K562 (cell line): Measurements from ENCODE around the gene LCE1A. TPM values are rescaled to one million over a fixed set of nuclear protein-coding genes. Genes with fewer than 3 reads are reported as not detected.

Experiments used
- ATAC-seq: fragments of 200-7000 bp; cut with Tn5 transposase; 3 replicates; pipeline ENCODE4 v1.9.1; 2020; ENCODE audit warnings: moderate library complexity
- BruUV-seq: library from RNA; stranded (reverse); fragments of 400-500 nt; replicated peaks from 2 replicates; lab custom pipeline; 2021; lab: Mats Ljungman, UMichigan
- CTCF ChIA-PET: fragments of 300-600 bp; formaldehyde crosslinking; extraction: SDS; loops from one replicate; lab custom pipeline; 2021; ENCODE audit warnings: low intra/inter-chr PET ratio; lab: Yijun Ruan, JAX
- POLR2A ChIA-PET: fragments of 300-600, 350-650 bp; sonication (Branson Sonifier 250); formaldehyde crosslinking; extraction: SDS; loops from one replicate; lab custom pipeline; 2021; ENCODE audit warnings: antibody characterized with exemption, inconsistent platforms; lab: Yijun Ruan, JAX
- DNase-seq, 4 experiments: peaks; one replicate each; pipeline versions ENCODE4 v3.0.0 to v3.0.0-alpha.2; 2011 to 2018; ENCODE audit warnings: low spot score in 3 of 4, mixed read lengths in 3 of 4; ENCODE audit errors: extremely low read depth in 1 of 4
- FAIRE-seq: peaks from 2 replicates; lab custom pipeline; 2011; peaks lifted over from hg19 to GRCh38; lab: Jason Lieb, UNC
- H2AFZ ChIP-seq: 2 replicates; pipeline ENCODE4 v1.6.0; 2011; ENCODE audit warnings: low read depth, low read length, control low read depth, inconsistent platforms
- H3K27ac ChIP-seq: fragments of 200-600 bp; 3 replicates; pipeline ENCODE4 v1.8.0; 2011; ENCODE audit warnings: low read depth, mild to moderate bottlenecking, control low read depth, inconsistent platforms, low read length, moderate library complexity, mixed read lengths; ENCODE audit errors: extremely low read depth
- H3K27me3 ChIP-seq, 2 experiments: fragments of 300-600 bp in 1 of 2; 2 replicates in 1 of 2; 3 replicates in 1 of 2; pipeline versions ENCODE4 v1.6.0 to v1.8.0; 2011; ENCODE audit warnings: inconsistent platforms in 2 of 2, low read length in 2 of 2, mild to moderate bottlenecking in 1 of 2, mixed read lengths in 1 of 2, moderate library complexity in 1 of 2; ENCODE audit not compliant: control insufficient read depth in 2 of 2, insufficient read depth in 2 of 2
- H3K36me3 ChIP-seq: fragments of 300-600 bp; 3 replicates; pipeline ENCODE4 v1.8.0; 2011; ENCODE audit warnings: mild to moderate bottlenecking, low read length, inconsistent platforms; ENCODE audit not compliant: control insufficient read depth, insufficient read depth
- H3K4me1 ChIP-seq, 2 experiments: fragments of 200-600 bp in 1 of 2; replicated peaks in 1 of 2; 2 replicates in 1 of 2; 3 replicates in 1 of 2; pipeline versions ENCODE4 v1.5.1 to v1.8.0; 2011; ENCODE audit warnings: inconsistent platforms in 2 of 2, low read length in 2 of 2, mild to moderate bottlenecking in 1 of 2, mixed read lengths in 1 of 2, moderate library complexity in 1 of 2; ENCODE audit not compliant: control insufficient read depth in 2 of 2, insufficient read depth in 2 of 2
- H3K4me2 ChIP-seq: 2 replicates; pipeline ENCODE4 v1.6.1; 2011; ENCODE audit warnings: low read length, control low read depth, inconsistent platforms, mixed read lengths; ENCODE audit not compliant: insufficient read depth
- H3K4me3 ChIP-seq: fragments of 200-600 bp; sonication (generic), shearing (Covaris generic); 2 replicates; pipeline ENCODE4 v1.5.1; 2016; ENCODE audit warnings: control low read depth, inconsistent platforms
- H3K79me2 ChIP-seq: fragments of 200-600 bp; 3 replicates; pipeline ENCODE4 v1.8.0; 2011; ENCODE audit warnings: low read length, inconsistent platforms; ENCODE audit not compliant: control insufficient read depth, insufficient read depth
- H3K9ac ChIP-seq, 2 experiments: 2 replicates each; pipeline versions ENCODE4 v1.6.0 to v1.6.1; 2011; ENCODE audit warnings: low read depth in 2 of 2, low read length in 2 of 2, control low read depth in 1 of 2, inconsistent platforms in 1 of 2, mild to moderate bottlenecking in 1 of 2, mixed read lengths in 1 of 2; ENCODE audit not compliant: insufficient read depth in 1 of 2
- H3K9me1 ChIP-seq: one replicate; pipeline ENCODE4 v1.6.0; 2011; ENCODE audit warnings: inconsistent platforms, mild to moderate bottlenecking, low read length, moderate library complexity; ENCODE audit not compliant: control insufficient read depth, insufficient read depth
- H3K9me3 ChIP-seq: replicated peaks from 2 replicates; pipeline ENCODE4 v1.5.1; 2011; ENCODE audit warnings: low read depth, low read length, inconsistent platforms; ENCODE audit not compliant: control insufficient read depth, insufficient read depth
- H4K20me1 ChIP-seq: replicated peaks from 2 replicates; pipeline ENCODE4 v1.6.1; 2011; ENCODE audit warnings: low read length, inconsistent platforms, mixed read lengths; ENCODE audit not compliant: control insufficient read depth, insufficient read depth
- BACH1 ChIP-seq: fragments of 200-800 bp; sonication (Bioruptor generic); IDR thresholded peaks from 2 replicates; pipeline ENCODE4 v1.6.1; 2016; ENCODE audit warnings: missing genetic modification characterization, missing compliant biosample characterization
- BCOR ChIP-seq: fragments of 450-650 bp; IDR thresholded peaks from 2 replicates; pipeline ENCODE4 v1.6.1; 2016
- CTCFL ChIP-seq: IDR thresholded peaks from 2 replicates; pipeline ENCODE4 v1.6.1; 2011; ENCODE audit warnings: borderline replicate concordance, low read depth, mild to moderate bottlenecking, moderate library complexity, low read length; ENCODE audit not compliant: insufficient read depth, poor library complexity, severe bottlenecking
- DACH1 ChIP-seq: fragments of 450-650 bp; IDR thresholded peaks from 2 replicates; pipeline ENCODE4 v1.6.1; 2018; ENCODE audit not compliant: partially characterized antibody
- ERF ChIP-seq: fragments of 450-650 bp; formaldehyde crosslinking; IDR thresholded peaks from 2 replicates; pipeline ENCODE4 v1.4.0; 2020; ENCODE audit warnings: mild to moderate bottlenecking, mixed read lengths
- ETS2 ChIP-seq: IDR thresholded peaks from 2 replicates; pipeline ENCODE4 v1.6.1; 2016; ENCODE audit warnings: borderline replicate concordance, missing genetic modification characterization, mild to moderate bottlenecking, moderate library complexity, missing compliant biosample characterization; ENCODE audit not compliant: poor library complexity, severe bottlenecking
- GTF2B ChIP-seq: IDR thresholded peaks from 2 replicates; pipeline ENCODE4 v1.6.1; 2011; ENCODE audit not compliant: insufficient read length; ENCODE audit errors: extremely low read depth
- HDAC1 ChIP-seq, 2 experiments: fragments of 450-650 bp; IDR thresholded peaks; 2 replicates each; pipeline ENCODE4 v1.6.1; 2016 to 2017; ENCODE audit warnings: inconsistent platforms in 1 of 2, mild to moderate bottlenecking in 1 of 2, moderate library complexity in 1 of 2
- SMAD2 ChIP-seq: fragments of 150-350 bp; IDR thresholded peaks from 2 replicates; pipeline ENCODE4 v1.6.1; 2014; ENCODE audit warnings: low read depth, mild to moderate bottlenecking, low read length
- THRA ChIP-seq: fragments of 450-650 bp; IDR thresholded peaks from 2 replicates; pipeline ENCODE4 v1.6.1; 2017; ENCODE audit warnings: mild to moderate bottlenecking, moderate library complexity
- XRCC3 ChIP-seq: fragments of 450-650 bp; IDR thresholded peaks from 2 replicates; pipeline ENCODE4 v1.6.1; 2017; ENCODE audit warnings: mild to moderate bottlenecking, moderate library complexity
- ZNF140 ChIP-seq: fragments of 250-450 bp; sonication (Bioruptor Pico); IDR thresholded peaks from 2 replicates; pipeline ENCODE4 v1.8.0; 2021; ENCODE audit warnings: moderate library complexity, mild to moderate bottlenecking, inconsistent platforms
- ZNF518B ChIP-seq: fragments of 250-450 bp; sonication (Bioruptor Pico); IDR thresholded peaks from 2 replicates; pipeline ENCODE4 v1.5.0; 2021; ENCODE audit warnings: mild to moderate bottlenecking, moderate library complexity
- WGBS: fragments of 100-300 bp; shearing (Covaris generic); methylation state at CpG from one replicate; pipeline ENCODE4 v1.1.6; 2016; ENCODE audit warnings: low coverage, mixed read lengths; ENCODE audit not compliant: insufficient coverage; ENCODE audit errors: missing lambda C conversion rate; 5-methylcytosine and 5-hydroxymethylcytosine counted together
- in situ Hi-C: fragments of 300-500 bp; cut with MboI; formaldehyde crosslinking; loops from 4 replicates; pipeline ENCODE4 v1.15.0; 2018; ENCODE audit warnings: inconsistent platforms, mixed read lengths
- intact Hi-C: fragments of 100-400 bp; cut with micrococcal nuclease; formaldehyde crosslinking; loops from 2 replicates; pipeline ENCODE4 v1.14.2; 2022
- polyA plus RNA-seq, 8 experiments: library from polyadenylated mRNA; depleted of rRNA in 4 of 8; stranded (reverse) in 5 of 8; unstranded in 3 of 8; fragments of >200 nt; fragmentation: Nextera tagmentation in 2 of 8; fragmentation: Illumina TruSeq in 1 of 8; extraction: Ambion mirVana in 2 of 8; extraction: Trizol in 1 of 8; gene quantifications; 2 replicates each; pipeline versions ENCODE4 v1.2.1 to v1.2.3, GENCODE V29; 2011 to 2014; ENCODE audit warnings: inconsistent platforms in 1 of 8, missing spikeins in 1 of 8
- total RNA-seq, 7 experiments: library from RNA; depleted of rRNA in 6 of 7; stranded (reverse); fragments of >200 nt in 6 of 7; fragmentation: Illumina TruSeq in 2 of 7; extraction: Trizol in 2 of 7; gene quantifications; 2 replicates each; pipeline versions ENCODE4 v1.2.1 to v1.2.3, GENCODE V29; 2011 to 2021; ENCODE audit warnings: low replicate concordance in 1 of 7

LCE1A gene
- total and polyA plus RNA-seq, 9 of the 15 experiments (the other 6 are each of a cell fraction or from before 2014, with no cell fraction given), result not detected

DNA sequence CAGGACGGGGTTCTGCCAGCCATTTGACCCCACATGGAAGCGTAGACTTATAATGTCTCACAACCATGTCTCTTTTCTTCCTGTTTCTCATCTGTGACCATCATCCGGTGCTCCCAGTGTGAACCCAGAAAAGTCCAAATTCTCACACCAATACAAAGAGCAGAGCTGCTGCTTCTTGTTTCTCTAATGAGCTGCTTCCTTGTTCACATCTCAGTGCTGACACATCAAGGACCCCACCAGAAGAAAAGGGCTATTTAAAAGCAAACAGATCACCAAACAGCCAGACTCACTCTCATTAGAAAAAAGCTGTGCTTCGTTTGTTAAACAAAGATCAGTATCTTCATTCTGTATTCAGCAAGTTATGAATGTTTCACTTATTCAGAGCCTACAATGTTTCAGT lies 31.6 kb upstream of the LCE1A start (continued):
- TF ChIP-seq ZNF518B (CRISPR knock-in tag) (no peak), ERF (CRISPR knock-in tag) (no peak), BACH1 (no peak), BCOR (no peak)

- DNase-seq (no peak), ATAC-seq (no peak), FAIRE-seq (no peak)
- BruUV-seq, result no TSS peak
- 0% methylated on average over 3 of the region's 3 CpGs for WGBS
- intact Hi-C loops, result no loop called here
- no peak within 1 kb of the TSS for H3K9ac ChIP-seq
- no peak within 1 kb of the TSS for H3K4me3 ChIP-seq
- ChIA-PET CTCF (no interaction called here), POLR2A (interaction anchor here (0.6 kb wide), 1 partner anchor 23 kb away, joined by 3 read pairs; no protein-coding TSS in a partner anchor)
- H3K4me2 ChIP-seq, result no peak within 1 kb of the TSS
- no peaks in the 10 kb centered on the region for H3K79me2 ChIP-seq
- no peaks in the 10 kb centered on the region for H3K4me1 ChIP-seq
- no peak within 1 kb of the TSS for H2AFZ ChIP-seq
- in situ Hi-C loops, result no loop called here
- H3K36me3 ChIP-seq, result no peaks in the 10 kb centered on the region
- no peaks in the 10 kb centered on the region for H3K27me3 ChIP-seq
- H4K20me1 ChIP-seq, result no peaks in the 10 kb centered on the region
- no peaks in the 10 kb centered on the region for H3K9me1 ChIP-seq
- H3K9me3 ChIP-seq, result no peaks in the 10 kb centered on the region
- H3K27ac ChIP-seq, result no peak within 1 kb of the TSS
- TF ChIP-seq XRCC3 (no peak), GTF2B (no peak), THRA (no peak), DACH1 (no peak), ETS2 (no peak), HDAC1 (IDR thresholded peaks at IDR 0.05) (no peak), SMAD2 (no peak), CTCFL (no peak), ZNF140 (CRISPR knock-in tag) (no peak)
These were observed 30.9 kb upstream of the LCE1A start, which contains the start of gene LCE1D for GRCh38 chr1:152796421-152796820. Gene LCE1D, plus strand, starts transcription at chr1:152796721. Its CDS starts 1,074 bp downstream, at chr1:152797795.
